Keratinocyte (primary cell): Measurements from ENCODE around the gene VPS26B.

Source experiments
- CTCF ChIP-seq, 3 experiments: IDR thresholded peaks in 1 of 3; conservative IDR thresholded peaks in 1 of 3; optimal IDR thresholded peaks in 1 of 3; 2 replicates in 2 of 3; 3 replicates in 1 of 3; pipeline versions ENCODE3 to v1.5.1; 2011; ENCODE audit warnings: low read length in 3 of 3, mild to moderate bottlenecking in 3 of 3, moderate library complexity in 2 of 3, control low read depth in 1 of 3, inconsistent platforms in 1 of 3; ENCODE audit not compliant: insufficient read depth in 2 of 3; ENCODE audit errors: extremely low read depth in 1 of 3
- EZH2 ChIP-seq: IDR thresholded peaks from one replicate; pipeline ENCODE4 v1.6.1; 2012; ENCODE audit warnings: inconsistent platforms, mild to moderate bottlenecking, low read length, moderate library complexity

- no peak for TF ChIP-seq CTCF (optimal IDR thresholded peaks at IDR 0.05 in 1 of 3, IDR thresholded peaks at IDR 0.05 in 1 of 3, conservative IDR thresholded peaks at IDR 0.05 in 1 of 3; ENCODE audit: extremely low read depth in 1 of 3, insufficient read depth in 2 of 3, low read length in 3 of 3)
- no peak for TF ChIP-seq EZH2
Measured at GRCh38 chr11:134258577-134258976, 34.1 kb downstream of the VPS26B start.
